Neutrophil (primary cell): ENCODE results near the gene BARX2.

Experiments used
- H3K27ac ChIP-seq: fragments of 200-600 bp; sonication (generic); 2 replicates; pipeline ENCODE4 v1.5.1; 2016; ENCODE audit warnings: mild to moderate bottlenecking, moderate library complexity
- H3K27me3 ChIP-seq: fragments of 200-600 bp; sonication (generic); 2 replicates; pipeline ENCODE4 v1.6.0; 2016; ENCODE audit warnings: mild to moderate bottlenecking
- H3K36me3 ChIP-seq: fragments of 200-600 bp; sonication (generic); 2 replicates; pipeline ENCODE4 v1.5.1; 2017
- H3K4me1 ChIP-seq, 2 experiments: fragments of 200-600 bp in 1 of 2; sonication (generic) in 1 of 2; 1 replicate in 1 of 2; 2 replicates in 1 of 2; pipeline versions ENCODE4 v1.5.1 to v1.6.1; 2013 to 2016; ENCODE audit warnings: low read depth in 1 of 2, low read length in 1 of 2, mild to moderate bottlenecking in 1 of 2, moderate library complexity in 1 of 2; ENCODE audit not compliant: control insufficient read depth in 1 of 2, insufficient read depth in 1 of 2
- H3K4me3 ChIP-seq, 2 experiments: fragments of 200-600 bp in 1 of 2; sonication (generic) in 1 of 2; 1 replicate in 1 of 2; 2 replicates in 1 of 2; pipeline ENCODE4 v1.5.1; 2013 to 2016; ENCODE audit warnings: low read depth in 1 of 2, low read length in 1 of 2, mild to moderate bottlenecking in 1 of 2, moderate library complexity in 1 of 2
- H3K9me3 ChIP-seq: fragments of 200-600 bp; sonication (generic); 2 replicates; pipeline ENCODE4 v1.5.1; 2016
- TF ChIP-seq, protein P1 (sequence below): fragments of 200-600 bp; sonication (generic); IDR thresholded peaks from 2 replicates; pipeline ENCODE4 v1.5.1; 2016; ENCODE audit warnings: antibody characterized with exemption

The BARX2 gene

DNA sequence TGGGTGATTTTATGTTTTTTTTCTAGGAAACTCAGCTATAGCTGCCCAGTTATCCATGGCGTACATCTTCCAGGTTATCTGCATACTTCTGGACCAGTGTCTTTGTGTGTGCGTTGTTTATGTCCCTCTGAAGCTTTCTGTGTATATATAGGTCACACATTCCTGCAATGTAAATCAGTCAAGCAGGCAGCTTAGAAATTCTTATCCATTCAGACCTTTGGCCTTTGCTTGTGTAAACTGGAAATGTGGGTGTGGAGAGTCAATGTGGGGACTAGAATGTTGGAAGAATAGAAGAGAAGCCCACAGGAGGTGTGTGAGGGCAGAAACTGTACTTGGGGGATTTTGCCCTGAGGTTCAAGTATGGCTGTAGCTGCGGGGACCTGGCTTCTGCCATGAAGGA, 51.7 kb downstream of the BARX2 start:
- no peaks in the 10 kb centered on the region for H3K4me1 ChIP-seq
- TF ChIP-seq, protein P1, sequence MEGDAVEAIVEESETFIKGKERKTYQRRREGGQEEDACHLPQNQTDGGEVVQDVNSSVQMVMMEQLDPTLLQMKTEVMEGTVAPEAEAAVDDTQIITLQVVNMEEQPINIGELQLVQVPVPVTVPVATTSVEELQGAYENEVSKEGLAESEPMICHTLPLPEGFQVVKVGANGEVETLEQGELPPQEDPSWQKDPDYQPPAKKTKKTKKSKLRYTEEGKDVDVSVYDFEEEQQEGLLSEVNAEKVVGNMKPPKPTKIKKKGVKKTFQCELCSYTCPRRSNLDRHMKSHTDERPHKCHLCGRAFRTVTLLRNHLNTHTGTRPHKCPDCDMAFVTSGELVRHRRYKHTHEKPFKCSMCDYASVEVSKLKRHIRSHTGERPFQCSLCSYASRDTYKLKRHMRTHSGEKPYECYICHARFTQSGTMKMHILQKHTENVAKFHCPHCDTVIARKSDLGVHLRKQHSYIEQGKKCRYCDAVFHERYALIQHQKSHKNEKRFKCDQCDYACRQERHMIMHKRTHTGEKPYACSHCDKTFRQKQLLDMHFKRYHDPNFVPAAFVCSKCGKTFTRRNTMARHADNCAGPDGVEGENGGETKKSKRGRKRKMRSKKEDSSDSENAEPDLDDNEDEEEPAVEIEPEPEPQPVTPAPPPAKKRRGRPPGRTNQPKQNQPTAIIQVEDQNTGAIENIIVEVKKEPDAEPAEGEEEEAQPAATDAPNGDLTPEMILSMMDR: no peak
- H3K4me3 ChIP-seq: no peak overlapping the region
- no peaks in the 10 kb centered on the region for H3K36me3 ChIP-seq
- no peaks in the 10 kb centered on the region for H3K9me3 ChIP-seq
- H3K27ac ChIP-seq: no peak overlapping the region
- no peaks in the 10 kb centered on the region for H3K27me3 ChIP-seq

GRCh38 chr11:129427816-129428406, 52.3 kb downstream of the BARX2 start:
- Histone ChIP-seq H3K4me1 (no peaks in the 10 kb centered on the region), H3K27ac (no peak overlapping the region), H3K9me3 (no peaks in the 10 kb centered on the region), H3K27me3 (no peaks in the 10 kb centered on the region), H3K4me3 (no peak overlapping the region), H3K36me3 (no peaks in the 10 kb centered on the region)
- TF ChIP-seq, protein P1: no peak

GRCh38 chr11:129428557-129428956, 52.9 kb downstream of the BARX2 start:
- Histone ChIP-seq H3K27me3 (no peaks in the 10 kb centered on the region), H3K4me1 (no peaks in the 10 kb centered on the region), H3K9me3 (no peaks in the 10 kb centered on the region), H3K4me3 (no peak overlapping the region), H3K27ac (no peak overlapping the region), H3K36me3 (no peaks in the 10 kb centered on the region)
- TF ChIP-seq, protein P1: no peak

- H3K27me3 ChIP-seq: no peaks in the 10 kb centered on the region
- H3K36me3 ChIP-seq: no peaks in the 10 kb centered on the region
- H3K27ac ChIP-seq: no peak overlapping the region
- H3K9me3 ChIP-seq: no peaks in the 10 kb centered on the region
- no peak overlapping the region for H3K4me3 ChIP-seq
- no peaks in the 10 kb centered on the region for H3K4me1 ChIP-seq
- TF ChIP-seq, protein P1: no peak
Observed at GRCh38 chr11:129434641-129435498, 59.2 kb downstream of the BARX2 start.

DNA sequence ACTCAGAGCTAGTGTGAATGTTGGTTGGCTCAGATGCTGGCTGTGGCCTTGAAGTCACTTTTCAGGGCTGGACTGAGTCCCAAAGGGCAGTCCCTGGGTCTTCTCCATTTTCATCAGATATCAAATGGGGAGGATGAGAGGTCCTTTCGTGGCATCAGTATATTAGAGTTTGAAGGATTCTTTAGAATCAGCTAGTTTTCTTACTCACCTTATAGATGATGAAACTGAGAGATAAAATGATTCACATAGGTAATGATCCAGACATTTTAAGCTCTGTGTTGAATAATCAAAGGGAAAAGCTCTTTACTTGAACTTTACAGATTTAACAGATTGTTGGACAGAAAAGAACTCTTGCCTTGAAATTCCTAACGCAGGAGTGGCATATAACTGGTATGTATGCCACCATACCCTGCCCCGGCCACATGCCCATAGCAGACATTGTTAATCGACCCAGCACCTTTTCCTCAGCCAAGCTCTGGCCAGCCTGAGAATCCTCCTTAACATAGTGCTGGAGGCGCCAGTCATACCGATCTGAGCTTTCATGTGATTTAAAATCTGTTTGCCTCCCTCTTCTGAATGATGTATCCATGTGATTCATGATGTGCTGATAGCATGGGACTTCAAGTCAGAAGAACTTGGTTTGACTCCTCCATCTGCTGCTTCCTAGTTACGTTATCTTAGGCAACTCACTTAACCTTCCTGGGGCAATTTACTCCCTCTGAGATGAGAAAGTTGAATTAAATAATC, 60.0 kb downstream of the BARX2 start:
- TF ChIP-seq, protein P1: no peak
- H3K27ac ChIP-seq: no peak overlapping the region
- no peaks in the 10 kb centered on the region for H3K36me3 ChIP-seq
- no peaks in the 10 kb centered on the region for H3K9me3 ChIP-seq
- H3K4me3 ChIP-seq: no peak overlapping the region
- H3K27me3 ChIP-seq: no peaks in the 10 kb centered on the region
- no peaks in the 10 kb centered on the region for H3K4me1 ChIP-seq
